HG03280 (cell line): ENCODE results near the gene MAGEB6.
"Not testable (repeated sequence)": the region's sequence is repeated elsewhere in the genome, so short reads cannot be mapped to it uniquely, and the experiment has no call there.

Source experiments
- ATAC-seq: cut with Tn5 transposase; IDR thresholded peaks from one replicate; pipeline ENCODE4 v1.9.1; 2021; ENCODE audit warnings: mild to moderate bottlenecking, moderate library complexity; ENCODE audit not compliant: unreplicated experiment

The MAGEB6 gene

GRCh38 chrX:26192204-26192603, at the start of gene MAGEB6:
TSS of gene MAGEB6 (plus strand) at chrX:26192440. CDS start at chrX:26193847, 1,407 bp downstream.
- no peak for ATAC-seq

- no peak for ATAC-seq
Observed at GRCh38 chrX:26146024-26146423, 46.2 kb upstream of the MAGEB6 start.

GRCh38 chrX:26160301-26160700, 31.9 kb upstream of the MAGEB6 start, which contains the start of gene MAGEB6B:
TSS of gene MAGEB6B (plus strand) at chrX:26160601. CDS start at chrX:26160601, 0 bp downstream.
- ATAC-seq: no peak

- ATAC-seq: no peak
Observed at GRCh38 chrX:26203561-26203960, 11.3 kb downstream of the MAGEB6 start.

GRCh38 chrX:26204717-26205116, 12.5 kb downstream of the MAGEB6 start:
- ATAC-seq: not testable (repeated sequence)

- ATAC-seq: no peak
Observed at GRCh38 chrX:26208012-26208411, 15.8 kb downstream of the MAGEB6 start.

- no peak for ATAC-seq
Observed at GRCh38 chrX:26215869-26216268, 23.6 kb downstream of the MAGEB6 start, which contains the start of gene MAGEB5. TSS of gene MAGEB5 (plus strand) at chrX:26216169. CDS start at chrX:26217302, 1,133 bp downstream.

- ATAC-seq: no peak
Observed at GRCh38 chrX:26219351-26219750, 27.1 kb downstream of the MAGEB6 start.

GRCh38 chrX:26234177-26234576, 41.9 kb downstream of the MAGEB6 start:
- ATAC-seq: no peak
